Measurements from ENCODE around the gene TPSB2.

DNA sequence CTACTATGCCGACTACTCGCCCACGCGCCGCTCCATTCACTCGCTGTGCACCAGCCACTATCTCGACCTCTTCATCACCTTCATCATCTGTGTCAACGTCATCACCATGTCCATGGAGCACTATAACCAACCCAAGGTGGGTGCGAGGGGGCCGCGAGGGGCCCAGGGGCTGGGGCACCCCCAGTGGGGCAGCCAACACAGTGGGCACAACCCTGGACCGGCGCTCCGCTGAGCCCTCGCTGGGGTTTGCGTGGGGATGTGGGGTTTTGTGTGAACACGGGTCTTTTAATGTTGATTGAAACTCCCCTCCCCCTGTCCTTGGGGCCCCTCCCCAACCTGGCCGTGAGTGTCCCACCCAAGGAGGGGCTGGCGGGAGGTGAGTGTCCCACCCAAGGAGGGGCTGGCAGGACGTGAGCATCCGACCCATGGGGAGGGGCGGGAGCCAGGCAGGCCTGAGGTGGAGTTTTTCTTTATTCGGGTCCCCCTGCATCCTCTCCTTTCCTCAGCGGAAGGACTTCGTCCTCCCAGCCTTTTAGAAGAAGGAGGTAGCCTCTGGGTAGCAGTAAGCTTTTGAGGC lies 16.1 kb downstream of the TPSB2 start:
- TF ChIP-seq, protein P1, sequence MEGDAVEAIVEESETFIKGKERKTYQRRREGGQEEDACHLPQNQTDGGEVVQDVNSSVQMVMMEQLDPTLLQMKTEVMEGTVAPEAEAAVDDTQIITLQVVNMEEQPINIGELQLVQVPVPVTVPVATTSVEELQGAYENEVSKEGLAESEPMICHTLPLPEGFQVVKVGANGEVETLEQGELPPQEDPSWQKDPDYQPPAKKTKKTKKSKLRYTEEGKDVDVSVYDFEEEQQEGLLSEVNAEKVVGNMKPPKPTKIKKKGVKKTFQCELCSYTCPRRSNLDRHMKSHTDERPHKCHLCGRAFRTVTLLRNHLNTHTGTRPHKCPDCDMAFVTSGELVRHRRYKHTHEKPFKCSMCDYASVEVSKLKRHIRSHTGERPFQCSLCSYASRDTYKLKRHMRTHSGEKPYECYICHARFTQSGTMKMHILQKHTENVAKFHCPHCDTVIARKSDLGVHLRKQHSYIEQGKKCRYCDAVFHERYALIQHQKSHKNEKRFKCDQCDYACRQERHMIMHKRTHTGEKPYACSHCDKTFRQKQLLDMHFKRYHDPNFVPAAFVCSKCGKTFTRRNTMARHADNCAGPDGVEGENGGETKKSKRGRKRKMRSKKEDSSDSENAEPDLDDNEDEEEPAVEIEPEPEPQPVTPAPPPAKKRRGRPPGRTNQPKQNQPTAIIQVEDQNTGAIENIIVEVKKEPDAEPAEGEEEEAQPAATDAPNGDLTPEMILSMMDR (IDR thresholded peaks at IDR 0.05) = no peak
- no peak for TF ChIP-seq POLR2A (IDR thresholded peaks at IDR 0.05)
